NCI-H226 (cell line): ENCODE measurements around the gene NRCAM.

Experiments used
- DNase-seq: peaks from one replicate; pipeline ENCODE4 v3.0.0-alpha.2; 2015

Gene NRCAM

DNA sequence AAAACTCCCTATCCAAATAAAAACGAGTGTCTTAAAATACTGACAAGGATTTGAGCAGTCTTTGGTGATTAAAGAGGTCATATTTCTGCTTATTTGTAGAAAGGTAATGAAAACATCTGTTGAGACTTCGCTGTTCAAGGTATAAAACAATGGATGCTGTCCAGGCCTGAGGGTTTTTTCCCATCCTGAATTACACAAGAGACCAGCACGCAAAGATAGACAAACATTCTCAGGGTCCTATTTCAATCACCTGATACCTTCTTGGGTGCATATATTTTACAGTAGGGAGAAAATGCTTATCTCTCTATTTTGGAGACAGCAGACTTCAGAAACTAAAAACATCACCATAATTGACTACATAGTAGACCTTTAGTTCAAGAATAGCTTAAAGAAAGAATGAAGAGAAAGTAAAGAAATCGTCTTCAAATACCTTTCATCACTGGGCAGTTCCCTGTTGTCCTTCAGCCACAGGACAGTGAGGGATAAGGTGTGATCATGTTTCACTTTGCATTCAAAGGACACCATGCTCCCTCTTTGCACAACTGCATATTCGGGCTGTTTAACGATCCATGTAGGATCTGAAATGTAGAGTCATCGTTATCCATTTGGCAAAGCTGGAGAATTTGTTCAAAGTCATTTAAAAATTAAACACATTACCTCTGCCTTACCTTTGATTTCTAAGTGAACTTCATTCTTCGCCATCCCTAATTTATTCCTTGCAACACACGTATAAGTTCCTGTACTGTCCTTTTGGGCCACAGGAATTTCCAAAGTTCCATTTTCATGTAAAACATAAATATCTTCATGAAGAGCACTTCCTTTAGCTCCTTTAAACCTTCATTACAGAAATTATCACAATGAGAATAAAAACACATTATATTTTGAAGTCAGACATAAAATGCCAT, 262.4 kb downstream of the NRCAM start:
- DNase-seq: no peak

DNA sequence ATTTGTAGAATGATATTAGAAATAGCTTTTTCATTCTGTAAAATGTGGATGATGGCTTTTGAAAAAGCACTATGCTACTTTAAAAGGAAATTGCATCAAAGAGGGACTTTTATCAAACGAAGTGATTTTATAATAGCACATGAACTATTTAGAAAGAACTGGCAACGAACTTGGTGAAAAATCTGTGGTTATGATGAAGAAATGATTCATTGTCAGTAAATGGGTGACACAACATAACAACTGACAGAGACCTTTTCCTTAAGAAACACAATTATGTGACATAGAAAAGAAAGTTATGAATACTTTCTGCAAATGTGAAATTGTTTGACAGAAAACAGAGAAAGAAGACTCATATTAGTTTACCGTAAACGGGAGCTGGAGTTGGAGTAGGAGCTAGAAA, 265.3 kb downstream of the NRCAM start:
- DNase-seq: no peak

DNA sequence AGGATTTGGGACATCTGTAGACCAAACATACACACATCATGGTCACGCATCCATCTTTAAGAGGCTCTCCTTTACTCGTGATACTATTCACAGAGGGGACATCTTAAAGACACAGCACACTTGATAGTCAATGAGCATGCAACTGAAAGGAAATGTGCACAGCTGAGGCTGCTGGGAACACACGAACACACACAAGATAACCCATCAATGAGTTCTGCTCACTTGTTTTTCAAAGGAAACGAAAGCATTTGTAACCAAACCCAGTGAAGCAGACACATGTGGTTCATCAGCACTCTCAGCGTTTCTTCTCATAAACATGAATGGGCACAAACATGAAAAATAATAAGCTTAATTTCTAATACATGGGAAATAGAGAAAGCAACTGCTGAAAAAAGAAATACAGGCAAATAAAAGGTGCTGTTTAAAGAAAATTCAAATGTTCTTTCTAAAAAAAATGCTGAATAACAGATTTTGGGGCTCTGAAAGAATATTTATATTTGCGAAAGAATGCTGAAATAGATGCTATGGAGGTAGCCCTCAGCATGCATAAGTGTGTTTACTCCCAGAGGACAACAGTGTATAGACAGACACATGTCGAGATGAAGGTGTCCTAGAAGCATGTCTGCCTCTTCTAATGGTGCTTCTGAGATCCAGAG, 266.4 kb downstream of the NRCAM start:
- no peak for DNase-seq

DNA sequence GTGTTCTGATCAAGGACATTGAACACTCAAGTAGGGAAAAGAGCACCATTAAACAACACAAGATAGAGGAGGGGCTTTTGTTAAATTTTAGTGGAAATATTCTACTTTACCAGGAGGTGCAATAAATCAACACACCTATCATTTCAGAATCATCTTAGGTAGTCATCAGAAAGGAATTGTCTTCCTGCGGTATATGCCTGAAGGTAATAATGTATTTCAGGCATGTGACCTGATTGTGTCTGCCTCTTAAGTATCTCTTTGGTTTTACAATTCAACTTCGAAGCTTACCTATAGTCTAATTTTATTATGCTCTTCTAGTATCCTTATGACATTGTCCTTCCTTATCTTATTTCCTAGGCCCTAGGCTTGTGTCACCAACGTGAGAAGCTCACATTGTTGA, 267.5 kb downstream of the NRCAM start:
- no peak for DNase-seq

DNA sequence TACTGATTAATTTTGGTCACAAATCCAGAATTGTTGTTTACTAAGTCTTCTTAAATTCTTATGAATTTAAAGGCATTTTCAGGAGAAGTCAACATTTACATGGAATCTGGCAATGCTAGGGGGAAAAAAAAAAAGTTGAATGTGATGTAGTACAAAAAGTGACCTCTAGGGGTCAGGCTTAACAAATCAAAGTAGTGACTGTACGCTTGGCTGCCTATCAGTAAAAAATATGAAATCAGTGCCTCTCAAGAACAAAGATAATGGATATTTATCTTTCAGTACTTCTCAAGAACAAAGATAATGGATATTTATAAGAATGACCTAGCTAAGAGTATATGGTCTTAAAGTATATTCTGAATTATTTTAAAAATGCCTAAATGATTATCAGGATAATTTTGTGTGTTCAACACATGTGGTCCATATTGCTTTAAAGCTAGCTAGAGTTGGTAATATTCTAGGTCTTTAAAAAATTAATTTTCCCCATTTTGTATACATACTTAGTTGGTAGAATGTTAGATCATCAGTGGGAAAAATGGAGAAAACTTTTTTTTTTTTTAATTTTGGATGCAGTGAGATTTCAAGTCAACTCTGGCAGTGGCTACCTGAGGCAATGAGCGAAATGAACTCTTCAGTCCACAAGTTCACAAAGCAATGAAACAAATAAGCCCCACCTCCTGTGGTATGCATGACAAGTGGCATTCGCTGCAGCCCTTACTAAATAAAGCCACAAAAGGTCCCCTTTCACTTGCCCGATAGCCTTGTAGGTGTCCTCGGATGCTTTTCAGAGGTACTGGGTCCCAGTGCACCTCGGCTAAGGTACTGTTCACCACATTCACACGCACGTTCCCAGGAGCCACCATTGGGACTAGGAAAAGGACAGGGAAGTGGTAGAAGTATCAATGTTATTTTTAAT, 274.9 kb downstream of the NRCAM start:
- no peak for DNase-seq

DNA sequence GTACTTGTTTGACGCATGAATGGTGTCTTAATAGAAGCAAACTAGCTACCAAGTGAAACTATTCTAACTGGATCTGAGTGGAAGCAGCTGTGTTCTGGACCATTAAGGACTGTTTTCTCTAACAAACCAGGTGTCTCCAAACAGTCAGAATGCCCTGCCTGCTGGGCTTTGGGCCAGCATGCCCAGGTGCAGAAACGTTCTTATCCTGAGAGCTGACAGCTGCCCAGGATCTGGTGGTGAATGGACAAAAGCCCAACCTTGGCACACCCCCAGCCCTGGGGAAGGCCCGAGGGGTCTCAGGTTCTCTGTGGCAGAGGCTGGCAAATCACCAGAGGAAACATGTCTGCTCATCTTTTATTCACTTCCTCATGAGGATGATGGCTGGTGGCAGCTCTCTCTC, 277.8 kb downstream of the NRCAM start:
- no peak for DNase-seq

DNA sequence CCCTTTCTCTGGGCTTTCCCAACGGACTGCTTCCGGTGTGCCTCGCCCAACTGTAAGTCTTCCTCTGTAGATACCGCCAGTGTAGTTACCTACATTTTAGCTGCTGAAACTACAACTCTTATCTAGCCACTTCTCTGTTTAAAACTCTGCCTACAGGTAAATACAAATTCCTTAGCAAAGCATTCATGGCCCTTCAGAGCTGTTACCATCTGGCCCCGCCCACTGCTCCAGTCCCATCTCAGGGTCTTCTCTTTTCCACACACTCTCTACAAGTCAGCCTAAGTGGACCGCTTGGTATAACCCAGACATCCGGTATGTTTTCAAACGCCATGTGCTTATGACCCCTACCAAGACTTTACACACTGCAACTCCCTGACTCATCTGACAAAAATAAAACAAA, 285.1 kb downstream of the NRCAM start:
- no peak for DNase-seq

DNA sequence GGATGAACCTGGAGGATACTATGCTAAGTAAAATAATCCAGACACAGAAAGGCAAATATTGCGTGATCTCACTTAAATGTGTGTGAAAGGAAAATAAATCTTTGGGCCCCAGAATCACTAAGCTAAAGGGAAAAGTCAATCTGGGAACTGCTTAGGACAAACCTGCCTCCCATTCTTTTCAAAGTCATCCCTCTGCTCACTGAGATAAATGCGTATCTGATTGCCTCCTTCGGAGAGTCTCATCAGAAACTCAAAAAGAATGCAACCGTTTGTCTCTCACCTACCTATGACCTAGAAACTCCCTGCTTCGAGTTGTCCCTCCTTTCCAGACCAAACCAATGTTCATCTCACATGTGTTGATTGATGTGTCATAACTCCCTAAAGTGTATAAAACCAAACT, 286.0 kb downstream of the NRCAM start:
- DNase-seq: no peak

DNA sequence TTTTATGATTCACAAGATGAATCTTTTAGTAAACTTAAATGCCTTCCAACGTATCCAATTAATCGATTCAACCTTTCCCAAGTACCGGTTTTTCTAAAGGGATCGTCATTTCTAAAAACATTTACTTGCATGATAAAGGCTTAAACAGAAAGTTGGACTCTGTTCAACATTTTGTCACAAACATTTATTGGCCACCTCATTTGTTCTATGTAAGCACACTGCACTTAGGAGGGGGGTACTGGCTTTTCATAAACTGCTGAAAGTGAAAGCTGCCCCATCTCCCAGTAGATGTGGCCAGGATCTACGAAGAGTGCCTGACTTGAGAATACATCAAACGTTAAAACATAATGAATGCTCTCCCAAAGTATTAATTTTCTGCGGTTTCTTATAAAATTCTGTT, 288.8 kb downstream of the NRCAM start:
- no peak for DNase-seq

DNA sequence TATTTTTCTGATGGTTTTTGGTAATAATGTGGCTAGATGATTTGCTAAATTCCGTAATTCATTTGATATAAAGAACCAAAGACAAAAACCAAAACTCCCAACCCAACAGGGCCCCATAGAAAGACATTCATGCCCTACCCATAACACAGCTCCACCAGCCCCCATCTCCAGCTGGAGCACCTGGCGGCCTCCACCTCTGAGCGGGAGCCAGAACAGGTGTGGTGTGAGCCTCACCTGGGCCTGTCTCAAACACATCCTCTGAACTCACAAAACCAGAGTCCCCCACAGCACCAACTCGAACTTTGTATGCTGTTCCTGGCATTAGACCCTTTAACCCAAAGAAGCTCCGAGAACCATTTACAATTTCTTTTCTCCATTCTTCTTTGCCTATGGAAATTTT, 289.5 kb downstream of the NRCAM start:
- DNase-seq: no peak

DNA sequence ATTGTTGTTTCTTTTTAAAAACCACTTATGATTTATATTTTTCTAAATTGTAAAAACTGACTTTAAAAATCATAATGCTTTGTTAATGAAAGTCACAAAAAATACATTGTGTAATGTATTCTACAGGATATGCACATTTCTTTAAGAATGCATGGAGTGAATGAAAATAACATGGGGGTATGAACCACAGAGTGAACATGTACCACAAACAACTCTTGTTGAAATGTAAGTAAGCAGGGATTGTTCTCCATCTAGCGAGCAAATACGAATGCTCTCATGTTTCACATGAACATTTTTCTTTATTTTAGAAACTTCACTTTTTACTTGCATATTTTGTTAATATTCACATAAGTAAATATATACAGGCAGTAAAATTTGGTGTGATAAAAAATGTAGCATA, 290.5 kb downstream of the NRCAM start:
- DNase-seq: no peak

DNA sequence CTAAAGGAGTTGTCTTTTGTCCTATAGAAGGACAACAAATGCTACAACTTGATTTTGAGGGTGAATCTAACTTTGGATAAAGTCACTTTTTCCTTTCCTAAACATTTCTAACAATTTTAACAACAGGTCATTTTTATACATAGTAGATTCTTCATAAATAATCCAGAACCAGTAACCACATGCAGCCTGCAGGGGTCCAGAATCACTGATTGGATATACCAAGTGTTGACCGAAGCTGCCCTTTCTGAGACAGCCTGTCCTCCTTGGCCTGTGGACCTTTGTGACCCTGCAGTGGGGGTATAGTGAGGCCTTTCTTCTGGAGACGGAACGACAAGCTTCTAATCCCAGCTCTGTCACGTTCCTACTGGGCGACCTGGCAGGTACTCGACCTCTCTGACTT, 291.3 kb downstream of the NRCAM start:
- DNase-seq: no peak

DNA sequence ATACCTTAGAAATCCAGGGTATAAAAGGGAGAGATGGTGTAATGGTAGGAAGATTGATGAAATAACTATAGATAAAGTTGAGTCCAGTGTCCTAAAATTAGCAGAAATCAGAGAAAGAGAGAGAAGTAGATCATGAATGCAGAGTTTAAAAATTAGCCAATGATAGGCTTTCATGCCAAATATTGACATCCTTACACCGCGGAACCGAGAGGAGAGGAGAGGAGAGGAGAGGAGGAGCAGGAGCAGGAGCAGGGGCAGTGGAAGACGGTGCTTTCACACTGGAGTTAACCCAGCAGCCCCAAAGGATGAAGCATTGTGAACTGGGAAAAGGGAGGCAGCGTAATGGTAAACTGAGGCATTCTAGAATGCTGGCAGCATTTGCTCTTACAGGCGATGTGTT, 291.9 kb downstream of the NRCAM start:
- no peak for DNase-seq

DNA sequence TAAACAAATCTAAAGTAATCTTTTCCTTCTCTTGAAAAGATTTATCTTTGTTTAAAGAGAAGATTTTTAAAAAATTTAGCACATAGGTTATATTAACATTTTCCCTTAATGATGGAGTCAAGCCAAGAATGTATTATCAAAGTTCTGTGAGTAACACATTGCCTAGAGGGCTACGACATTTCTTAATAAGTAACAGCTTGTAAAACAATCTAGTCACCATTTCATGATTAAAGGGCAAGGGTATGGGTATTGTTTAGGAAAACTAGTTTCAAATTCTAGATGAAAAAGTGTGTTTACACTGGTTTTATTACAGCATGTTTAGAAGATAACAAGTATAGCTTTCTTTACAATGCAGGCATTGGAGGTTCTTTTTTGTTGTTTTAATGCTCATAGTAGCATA, 297.5 kb downstream of the NRCAM start:
- DNase-seq: no peak

DNA sequence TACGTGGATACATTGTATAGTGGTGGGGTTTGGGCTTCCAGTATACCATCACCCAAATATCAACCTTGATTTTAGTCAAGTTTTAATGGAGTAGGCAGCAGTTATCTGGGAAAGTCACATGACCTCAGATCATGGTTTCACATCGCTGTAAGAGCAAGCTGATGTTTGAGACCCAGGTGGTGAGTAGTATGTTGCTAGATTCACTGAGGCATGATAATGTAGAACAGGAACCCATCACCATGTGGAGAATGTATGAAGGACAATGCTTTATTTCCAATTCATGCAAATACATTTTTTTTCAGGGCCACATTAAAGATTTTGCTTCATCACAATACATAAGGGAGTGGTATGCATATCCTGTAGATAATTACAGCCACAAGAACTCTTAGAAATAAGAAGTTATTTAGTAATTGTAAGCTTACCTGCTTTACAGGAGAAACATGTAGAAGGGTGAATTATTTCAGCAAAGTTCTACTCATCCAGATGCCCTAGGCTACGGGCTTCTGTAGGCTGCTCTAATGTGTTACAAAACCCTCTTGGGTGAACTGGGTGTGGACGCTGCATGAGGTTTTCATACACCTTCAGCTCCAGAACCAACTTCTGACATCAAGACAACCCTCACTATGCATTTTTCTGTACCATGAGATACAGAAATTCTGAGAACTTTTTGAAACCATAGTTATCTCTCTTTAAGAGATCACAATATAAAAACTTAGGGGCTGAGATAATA, 298.5 kb downstream of the NRCAM start:
- no peak for DNase-seq

DNA sequence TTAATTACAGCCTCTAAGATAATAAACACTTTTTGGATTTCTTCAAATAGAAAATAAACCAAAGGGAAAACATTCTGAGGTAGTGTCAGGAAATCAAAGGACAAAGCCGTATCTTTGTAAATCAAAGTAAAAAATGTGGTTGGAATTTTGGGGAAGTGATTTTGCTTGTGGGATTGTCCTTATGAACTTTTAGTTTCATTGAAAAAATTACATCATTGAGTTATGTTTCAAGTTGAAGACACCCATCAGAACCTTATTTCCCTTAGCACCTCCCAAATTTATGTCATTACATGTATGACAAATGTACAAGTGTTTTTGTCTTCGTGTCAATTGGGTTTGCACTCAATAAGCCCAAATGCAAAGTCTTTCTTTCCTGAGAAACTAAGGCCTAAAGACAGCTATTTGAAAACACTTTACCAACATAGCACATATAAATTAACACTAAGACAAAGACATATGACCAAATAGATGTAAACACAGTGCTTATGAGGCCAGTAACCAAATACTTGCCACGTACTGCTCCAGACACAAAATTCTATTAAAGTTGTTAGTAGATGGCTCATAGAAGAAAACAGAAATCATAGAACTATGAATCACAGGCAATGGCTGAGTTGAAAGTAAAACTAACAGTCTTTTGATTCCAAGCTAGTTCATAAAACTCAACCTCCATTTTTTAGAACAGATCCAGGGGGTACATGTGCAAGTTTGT, 299.2 kb downstream of the NRCAM start:
- no peak for DNase-seq

DNA sequence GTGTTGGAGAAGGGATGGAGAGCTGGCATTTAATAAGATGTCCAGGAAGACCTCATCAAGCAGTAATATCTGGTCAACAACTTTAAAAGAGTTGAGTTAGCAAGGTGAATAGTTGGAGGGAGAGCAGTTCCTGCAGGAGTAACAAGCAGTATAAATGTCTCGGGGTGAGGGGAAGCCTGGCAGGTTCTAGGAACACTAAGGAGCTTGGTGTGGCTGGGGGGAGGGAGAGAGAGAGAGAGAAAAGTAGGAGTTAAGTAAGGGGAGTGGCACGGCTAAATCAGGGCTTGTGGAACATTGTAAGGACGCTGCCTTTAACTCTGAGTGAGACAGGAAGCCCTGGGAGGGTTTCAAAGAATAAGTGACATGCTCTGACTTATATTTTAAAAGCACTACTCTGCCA, 304.0 kb downstream of the NRCAM start:
- DNase-seq: no peak

DNA sequence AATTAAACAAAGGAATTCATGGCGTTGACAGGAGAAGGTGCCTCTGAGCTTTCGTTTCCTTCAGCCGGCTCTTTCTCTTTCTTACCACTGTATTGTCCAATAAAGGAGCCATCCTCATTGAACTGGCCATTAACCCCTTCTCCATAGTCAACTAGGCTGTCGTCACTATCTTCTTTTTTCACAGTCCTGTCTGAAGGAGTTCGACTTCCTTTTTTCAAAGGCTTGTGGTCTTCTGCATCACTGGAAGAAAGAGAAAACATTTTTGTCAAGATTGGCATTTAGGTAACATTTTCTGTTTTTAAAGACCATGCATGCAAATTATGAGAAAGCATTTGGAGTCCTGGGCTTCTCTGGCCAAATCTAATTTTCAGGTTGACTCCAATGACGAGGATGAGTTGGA, 306.3 kb downstream of the NRCAM start:
- no peak for DNase-seq

DNA sequence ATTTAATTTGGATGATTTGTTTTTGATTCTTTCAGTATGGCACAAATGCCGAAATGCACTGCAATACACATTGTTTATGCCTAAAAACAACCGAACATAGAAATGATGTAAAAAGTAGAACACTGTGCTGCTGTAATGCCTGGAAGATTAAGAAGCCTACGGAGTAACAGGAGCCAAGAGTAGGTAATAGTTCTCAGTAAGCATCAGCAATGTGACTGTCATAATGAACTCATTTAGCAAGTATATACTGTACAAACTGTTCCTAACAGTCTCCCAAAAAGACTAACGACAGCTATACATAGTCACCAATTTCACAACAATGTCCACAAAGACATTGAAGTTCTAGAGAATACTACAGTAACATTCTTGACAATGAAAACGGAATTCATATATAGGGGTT, 307.1 kb downstream of the NRCAM start:
- no peak for DNase-seq

DNA sequence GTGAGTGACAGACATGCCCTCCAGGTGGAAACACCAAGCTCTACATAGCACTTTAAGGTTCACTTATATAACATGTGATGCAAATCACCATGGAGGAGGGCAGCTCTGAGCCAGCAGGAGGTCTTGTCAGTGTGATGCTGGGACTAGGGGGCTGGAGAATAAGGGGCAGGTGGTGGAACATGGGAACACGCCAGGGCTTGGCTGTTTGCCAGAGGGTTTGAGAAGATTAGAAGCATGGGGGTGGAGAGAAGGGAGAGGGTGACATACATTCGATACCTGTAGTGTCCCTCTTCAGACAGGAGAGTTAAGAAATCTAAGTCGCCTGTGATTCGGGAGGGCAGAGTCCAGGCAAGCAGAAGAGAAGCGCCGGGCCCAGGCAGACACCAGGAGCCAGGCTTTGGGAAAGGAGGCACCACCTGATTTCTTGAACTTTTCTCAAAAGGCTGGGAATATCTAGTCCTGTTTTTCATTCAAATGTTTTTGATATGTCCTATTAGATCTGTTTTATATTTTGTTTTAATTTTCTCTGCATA, 309.1 kb downstream of the NRCAM start:
- no peak for DNase-seq

DNA sequence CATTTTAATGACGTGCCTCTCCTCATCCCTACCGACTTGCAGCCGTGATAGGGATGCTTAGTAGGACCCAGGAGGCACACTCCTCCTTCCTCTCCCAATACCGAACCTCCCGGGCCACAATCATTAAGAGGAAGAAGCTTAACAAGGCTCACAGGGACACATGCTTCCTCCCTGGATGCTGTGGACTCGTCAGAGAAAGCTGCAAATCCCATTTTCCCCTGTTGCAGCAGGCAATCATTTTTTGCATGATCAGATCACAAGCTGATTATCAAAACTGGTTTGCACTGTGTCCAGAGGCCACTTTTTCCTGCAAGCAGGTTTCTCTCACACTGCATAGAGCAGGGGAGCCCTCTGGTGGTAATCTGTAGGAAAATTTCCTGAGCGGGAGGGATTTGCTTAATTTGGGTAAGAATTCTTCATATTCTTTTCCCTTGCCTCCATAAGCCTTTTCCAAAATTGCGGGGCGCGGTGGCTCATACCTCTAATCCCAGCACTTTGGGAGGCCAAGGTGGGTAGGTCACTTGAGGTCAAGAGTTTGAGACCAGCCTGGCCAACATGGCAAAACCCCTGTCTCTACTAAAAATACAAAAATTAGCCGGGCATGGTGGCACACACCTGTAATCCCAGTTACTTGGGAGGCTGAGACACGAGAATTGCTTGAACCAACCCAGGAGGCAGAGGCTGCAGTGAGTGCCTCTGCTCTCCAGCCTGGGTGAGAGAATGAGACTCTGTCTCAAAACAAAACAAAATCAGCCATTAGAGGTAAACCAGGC, 310.0 kb downstream of the NRCAM start:
- peak; percentile 36 for DNase-seq
